GM18868 (cell line): ENCODE results near the gene AKT1.
"Not testable (repeated sequence)": the region's sequence is repeated elsewhere in the genome, so short reads cannot be mapped to it uniquely, and the experiment has no call there.

Source experiments
- ATAC-seq: cut with Tn5 transposase; IDR thresholded peaks from one replicate; pipeline ENCODE4 v1.9.1; 2021; ENCODE audit warnings: mild to moderate bottlenecking, moderate library complexity; ENCODE audit not compliant: unreplicated experiment

Gene AKT1

GRCh38 chr14:104819361-104819781, 23.8 kb upstream of the AKT1 start:
- ATAC-seq, result no peak

DNA sequence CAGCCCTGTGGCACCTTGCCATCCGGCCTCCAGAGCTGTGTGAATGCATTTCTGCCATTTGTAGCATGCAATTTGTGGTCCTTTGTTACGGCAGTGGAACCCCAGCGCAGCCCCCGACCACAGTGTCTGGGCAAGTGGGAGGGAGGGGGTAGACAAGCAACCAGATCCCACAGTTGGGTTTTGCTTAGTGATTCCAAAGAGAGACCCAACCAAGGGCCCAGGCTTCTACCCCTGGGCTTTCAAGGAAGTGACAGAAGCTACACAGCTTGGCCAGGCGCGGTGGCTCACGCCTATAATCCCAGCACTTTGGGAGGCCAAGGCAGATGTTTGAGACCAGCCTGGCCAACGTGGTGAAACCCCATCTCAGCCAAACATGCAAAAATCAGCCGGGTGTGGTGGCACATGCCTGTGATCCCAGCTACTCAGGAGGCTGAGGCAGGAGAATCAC, 23.2 kb upstream of the AKT1 start:
- no peak for ATAC-seq

DNA sequence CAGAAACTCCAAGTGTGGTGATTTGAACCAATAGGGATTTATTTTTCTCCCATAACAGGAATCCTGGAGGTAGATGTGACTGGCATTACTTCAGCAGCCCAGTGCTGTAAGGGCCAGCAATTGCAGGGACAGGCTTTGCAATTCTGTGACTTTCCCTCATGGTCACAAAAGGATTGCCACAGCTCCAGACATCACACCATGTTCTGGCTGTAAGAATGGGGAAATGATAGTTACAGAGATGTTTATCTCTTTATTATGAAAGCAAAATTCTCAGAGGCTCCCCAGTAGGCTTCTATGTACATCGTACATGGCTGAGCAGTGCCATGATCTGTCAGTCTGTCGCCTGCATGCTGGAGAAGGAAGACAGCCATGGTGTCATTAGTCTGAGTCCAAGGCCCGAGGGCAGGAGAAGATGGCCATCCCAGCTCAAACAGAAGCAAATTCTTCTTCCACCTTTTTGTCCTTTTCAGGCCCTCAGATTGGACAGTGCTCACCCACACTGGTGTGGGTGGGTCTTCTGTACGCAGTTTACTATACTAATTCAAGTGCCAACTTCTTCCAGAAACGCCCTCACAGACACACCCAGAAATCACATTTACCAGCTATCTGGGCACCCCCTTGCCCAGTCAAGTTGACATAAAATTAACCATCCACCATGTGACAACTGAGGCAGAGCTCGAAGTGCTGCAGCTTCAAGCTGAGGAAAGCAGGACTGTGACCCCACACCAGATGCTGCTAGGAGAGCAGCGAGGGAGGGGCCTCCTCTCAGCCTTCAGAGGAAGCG, 22.6 kb upstream of the AKT1 start:
- no peak for ATAC-seq

- ATAC-seq, result no peak
Observed at GRCh38 chr14:104816616-104816884, 21.0 kb upstream of the AKT1 start.

DNA sequence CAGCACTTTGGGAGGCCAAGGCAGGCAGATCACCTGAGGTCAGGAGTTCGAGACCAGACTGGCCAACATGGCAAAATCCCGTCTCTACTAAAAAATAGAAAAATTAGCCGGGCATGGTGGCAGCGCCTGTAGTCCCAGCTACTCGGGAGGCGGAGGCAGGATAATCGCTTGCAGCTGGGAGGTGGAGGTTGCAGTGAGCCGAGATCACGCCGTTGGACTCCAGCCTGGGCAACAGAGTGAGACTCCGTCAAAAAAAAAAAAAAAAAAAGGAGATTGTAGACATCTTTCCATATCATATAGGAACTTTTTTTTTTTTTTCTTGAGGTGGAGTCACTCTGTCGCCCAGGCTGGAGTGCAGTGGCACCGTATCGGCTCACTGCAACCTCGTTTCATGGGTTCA, 19.2 kb upstream of the AKT1 start:
- not testable (repeated sequence) for ATAC-seq

DNA sequence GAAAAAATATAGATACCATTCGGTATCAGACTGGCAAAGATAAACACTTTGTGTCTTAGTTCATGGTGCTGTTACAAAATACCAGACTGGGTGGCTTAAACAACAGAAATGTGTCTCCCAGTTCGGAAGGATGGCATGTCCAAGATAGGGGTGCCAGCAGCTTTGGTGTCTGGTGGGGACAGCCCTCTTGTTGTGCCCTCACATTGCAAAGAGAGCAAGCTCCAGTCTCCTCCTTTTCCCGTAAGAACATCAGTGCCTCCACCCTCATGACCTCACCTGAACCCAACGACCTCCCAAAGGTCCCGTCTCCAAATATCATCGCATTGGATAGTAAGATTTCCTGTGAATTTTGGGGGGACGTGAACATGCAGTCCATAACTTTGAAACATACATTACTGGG, 17.7 kb upstream of the AKT1 start:
- no peak for ATAC-seq

GRCh38 chr14:104810316-104810715, 14.8 kb upstream of the AKT1 start:
- ATAC-seq, result no peak

- no peak for ATAC-seq
Observed at GRCh38 chr14:104808456-104808855, 12.9 kb upstream of the AKT1 start.

GRCh38 chr14:104806625-104807465, 11.3 kb upstream of the AKT1 start:
- no peak for ATAC-seq

- ATAC-seq, result no peak
Observed at GRCh38 chr14:104805941-104806624, 10.5 kb upstream of the AKT1 start.

- no peak for ATAC-seq
Observed at GRCh38 chr14:104805326-104805678, 9.8 kb upstream of the AKT1 start.

- ATAC-seq, result no peak
Observed at GRCh38 chr14:104804481-104805325, 9.2 kb upstream of the AKT1 start.

GRCh38 chr14:104803912-104804410, 8.4 kb upstream of the AKT1 start:
- no peak for ATAC-seq

DNA sequence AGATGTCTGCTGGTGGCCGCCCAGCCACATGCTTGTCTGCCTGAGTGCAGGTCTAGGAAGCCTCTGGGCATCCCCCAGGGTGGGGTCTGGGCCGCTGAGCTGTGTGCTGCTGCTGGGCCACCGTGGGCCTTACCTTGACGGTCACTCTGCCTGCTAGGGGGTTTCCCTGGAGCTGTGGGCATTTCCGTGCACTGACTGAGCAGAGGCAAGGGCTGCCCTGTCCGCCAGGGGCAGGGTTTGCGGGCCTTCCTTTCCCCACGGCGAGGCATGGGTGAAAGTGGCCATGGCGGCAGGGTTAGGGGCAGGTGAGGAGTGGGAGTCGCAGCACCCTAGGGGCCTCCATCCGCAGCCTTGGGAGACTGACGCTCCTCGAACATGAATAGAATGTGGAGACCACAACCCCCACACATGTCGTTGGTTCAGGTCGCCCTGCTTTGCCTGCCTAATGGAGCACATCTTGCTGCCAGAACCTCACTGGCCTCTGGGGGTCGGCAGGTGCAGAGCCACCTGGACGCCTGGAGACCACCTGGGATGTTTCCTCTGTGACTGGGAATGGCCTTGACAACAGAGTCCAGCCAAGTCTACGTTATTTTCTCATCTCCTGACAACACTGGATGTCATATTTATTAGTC, 7.8 kb upstream of the AKT1 start:
- ATAC-seq, result no peak

- no peak for ATAC-seq
Observed at GRCh38 chr14:104802394-104803184, 7.0 kb upstream of the AKT1 start.

DNA sequence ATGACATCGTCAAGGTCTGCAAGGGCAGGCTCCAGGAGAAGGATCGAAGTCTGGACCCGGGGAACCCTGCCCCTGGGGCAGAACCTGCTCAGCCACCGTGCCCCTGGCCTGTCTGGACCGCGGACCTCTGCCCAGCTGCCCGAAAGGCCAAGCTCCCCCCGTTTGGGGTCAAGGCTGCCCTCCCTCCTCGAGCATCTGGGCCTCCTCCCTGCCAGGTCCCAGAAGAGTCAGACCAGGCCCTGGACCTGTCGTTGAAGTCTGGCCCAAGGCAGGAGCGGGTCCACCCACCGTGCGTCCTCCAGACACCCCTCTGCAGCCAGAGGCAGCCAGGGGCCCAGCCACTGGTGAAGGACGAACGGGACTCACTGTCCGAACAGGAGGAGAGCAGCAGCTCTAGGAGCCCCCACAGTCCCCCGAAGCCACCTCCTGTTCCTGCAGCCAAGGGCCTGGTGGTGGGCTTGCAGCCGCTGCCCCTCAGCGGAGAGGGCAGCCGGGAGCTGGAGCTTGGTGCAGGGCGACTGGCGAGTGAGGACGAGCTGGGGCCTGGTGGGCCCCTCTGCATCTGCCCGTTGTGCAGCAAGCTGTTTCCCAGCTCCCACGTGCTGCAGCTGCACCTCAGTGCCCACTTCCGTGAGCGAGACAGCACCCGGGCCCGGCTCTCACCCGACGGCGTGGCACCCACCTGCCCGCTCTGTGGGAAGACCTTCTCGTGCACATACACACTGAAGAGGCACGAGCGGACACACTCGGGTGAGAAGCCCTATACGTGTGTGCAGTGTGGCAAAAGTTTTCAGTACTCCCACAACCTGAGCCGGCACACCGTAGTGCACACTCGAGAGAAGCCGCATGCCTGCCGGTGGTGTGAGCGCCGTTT, 6.2 kb upstream of the AKT1 start:
- ATAC-seq, result no peak

GRCh38 chr14:104800771-104801519, 5.4 kb upstream of the AKT1 start, which contains the start of gene ZBTB42:
Gene ZBTB42 (plus strand): TSS chr14:104801101. CDS start chr14:104801198, 97 bp downstream.
- peak; percentile 33 for ATAC-seq
